H1 (cell line): ENCODE data around the gene CXCL12. TPM values are rescaled to one million over a fixed set of nuclear protein-coding genes. Genes with fewer than 3 reads are reported as not detected.
A peak's percentile ranks its signal among the peaks of the same experiment; 100 is the strongest.

ENCODE experiments used
- CTCF ChIA-PET: fragments of 300-600 bp; sonication (Branson Sonifier 250); formaldehyde crosslinking; loops from one replicate; lab custom pipeline; 2021; ENCODE audit not compliant: partially characterized antibody; lab: Charles Lee
- POLR2A ChIA-PET: fragments of 300-600 bp; sonication (Branson Sonifier 250); formaldehyde crosslinking; loops from one replicate; lab custom pipeline; 2021; ENCODE audit warnings: inconsistent platforms; ENCODE audit not compliant: partially characterized antibody; lab: Charles Lee
- DNase-seq, 2 experiments: peaks; one replicate each; pipeline versions ENCODE4 v3.0.0 to v3.0.0-alpha.2; 2010 to 2022; ENCODE audit warnings: low spot score in 2 of 2, low read depth in 1 of 2, mixed read lengths in 1 of 2
- FAIRE-seq: peaks from 2 replicates; lab custom pipeline; 2011; peaks lifted over from hg19 to GRCh38; lab: Jason Lieb, UNC
- H2AFZ ChIP-seq: 2 replicates; pipeline ENCODE4 v1.8.1; 2012; ENCODE audit warnings: low read length, inconsistent platforms
- H2AK5ac ChIP-seq: 2 replicates; pipeline ENCODE4 v1.6.1; 2013; ENCODE audit warnings: low read depth, low read length
- H2BK120ac ChIP-seq: replicated peaks from 2 replicates; pipeline ENCODE3; 2013; ENCODE audit warnings: low read depth, low read length, inconsistent platforms
- H2BK12ac ChIP-seq: 2 replicates; pipeline ENCODE4 v1.6.1; 2013; ENCODE audit warnings: low read depth, low read length
- H2BK15ac ChIP-seq: 2 replicates; pipeline ENCODE4 v1.6.1; 2013; ENCODE audit warnings: low read length
- H2BK20ac ChIP-seq: 2 replicates; pipeline ENCODE4 v1.6.1; 2013; ENCODE audit warnings: low read length
- H2BK5ac ChIP-seq: 2 replicates; pipeline ENCODE4 v1.6.1; 2013; ENCODE audit warnings: low read depth, low read length
- H3K14ac ChIP-seq: 2 replicates; pipeline ENCODE4 v1.6.1; 2013; ENCODE audit warnings: inconsistent platforms; ENCODE audit not compliant: insufficient read length
- H3K18ac ChIP-seq: 2 replicates; pipeline ENCODE4 v1.6.1; 2013; ENCODE audit warnings: low read length; ENCODE audit errors: extremely low read depth
- H3K23ac ChIP-seq: 2 replicates; pipeline ENCODE4 v1.6.1; 2013; ENCODE audit warnings: inconsistent platforms; ENCODE audit not compliant: insufficient read length
- H3K23me2 ChIP-seq: 2 replicates; pipeline ENCODE4 v1.6.1; 2013; ENCODE audit warnings: low read depth, low read length
- H3K27ac ChIP-seq: 2 replicates; pipeline ENCODE4 v1.6.1; 2011; ENCODE audit warnings: low read depth, low read length, inconsistent platforms
- H3K27me3 ChIP-seq, 4 experiments: replicated peaks in 1 of 4; 1 replicate in 1 of 4; 2 replicates in 3 of 4; pipeline versions ENCODE4 v1.6.1 to v1.8.1; 2011 to 2013; ENCODE audit warnings: low read length in 3 of 4, mild to moderate bottlenecking in 3 of 4, inconsistent platforms in 2 of 4, mixed read lengths in 2 of 4, moderate library complexity in 1 of 4; ENCODE audit not compliant: control insufficient read depth in 3 of 4, insufficient read depth in 3 of 4; ENCODE audit errors: extremely low read depth in 1 of 4
- H3K36me3 ChIP-seq, 4 experiments: 2 replicates each; pipeline versions ENCODE4 v1.6.1 to v1.8.1; 2011 to 2013; ENCODE audit warnings: mild to moderate bottlenecking in 4 of 4, low read length in 3 of 4, moderate library complexity in 2 of 4, control low read depth in 1 of 4, inconsistent platforms in 1 of 4; ENCODE audit not compliant: insufficient read depth in 4 of 4, control insufficient read depth in 2 of 4
- H3K4ac ChIP-seq: replicated peaks from 2 replicates; pipeline ENCODE3; 2013; ENCODE audit warnings: low read length, low read depth, mixed read lengths, inconsistent platforms; ENCODE audit not compliant: insufficient read length
- H3K4me1 ChIP-seq, 4 experiments: replicated peaks in 1 of 4; 1 replicate in 1 of 4; 2 replicates in 3 of 4; pipeline versions ENCODE4 v1.6.1 to v1.8.1; 2011 to 2013; ENCODE audit warnings: low read length in 3 of 4, inconsistent platforms in 2 of 4, mixed read lengths in 1 of 4; ENCODE audit not compliant: insufficient read depth in 4 of 4, control insufficient read depth in 3 of 4
- H3K4me2 ChIP-seq, 2 experiments: 2 replicates each; pipeline versions ENCODE4 v1.6.1 to v1.8.1; 2011 to 2013; ENCODE audit warnings: low read depth in 2 of 2, low read length in 2 of 2, control low read depth in 1 of 2, inconsistent platforms in 1 of 2, mild to moderate bottlenecking in 1 of 2; ENCODE audit not compliant: insufficient read depth in 1 of 2
- H3K4me3 ChIP-seq, 4 experiments: fragments of 200-600, 300-600 bp in 1 of 4; sonication (generic), shearing (Covaris generic), sonication (Bioruptor Twin) in 1 of 4; 2 replicates each; pipeline versions ENCODE4 v1.5.1 to v1.8.1; 2011 to 2016; ENCODE audit warnings: low read length in 4 of 4, low read depth in 3 of 4, control low read depth in 2 of 4, inconsistent platforms in 2 of 4, mild to moderate bottlenecking in 2 of 4, mixed read lengths in 1 of 4, moderate library complexity in 1 of 4; ENCODE audit not compliant: insufficient read depth in 2 of 4; ENCODE audit errors: extremely low read depth in 1 of 4
- H3K56ac ChIP-seq: replicated peaks from 2 replicates; pipeline ENCODE3; 2013; ENCODE audit warnings: low read depth, mild to moderate bottlenecking, mixed read lengths, low read length, inconsistent platforms; ENCODE audit not compliant: insufficient read length
- H3K79me1 ChIP-seq: 2 replicates; pipeline ENCODE4 v1.6.1; 2013; ENCODE audit warnings: low read depth, low read length, control low read depth
- H3K79me2 ChIP-seq, 2 experiments: 2 replicates each; pipeline versions ENCODE4 v1.6.1 to v1.8.1; 2012 to 2013; ENCODE audit warnings: low read length in 2 of 2, mild to moderate bottlenecking in 2 of 2, inconsistent platforms in 1 of 2; ENCODE audit not compliant: insufficient read depth in 2 of 2, control insufficient read depth in 1 of 2
- H3K9ac ChIP-seq, 4 experiments: replicated peaks in 1 of 4; 1 replicate in 1 of 4; 2 replicates in 3 of 4; pipeline versions ENCODE4 v1.6.1 to v1.8.1; 2011 to 2013; ENCODE audit warnings: low read depth in 3 of 4, low read length in 3 of 4, control low read depth in 2 of 4, mild to moderate bottlenecking in 2 of 4, moderate library complexity in 2 of 4, inconsistent platforms in 1 of 4; ENCODE audit errors: extremely low read depth in 1 of 4
- H3K9me3 ChIP-seq, 2 experiments: 2 replicates each; pipeline versions ENCODE4 v1.6.1 to v1.8.1; 2012 to 2013; ENCODE audit warnings: mild to moderate bottlenecking in 2 of 2, moderate library complexity in 2 of 2, control low read depth in 1 of 2, inconsistent platforms in 1 of 2, low read depth in 1 of 2, low read length in 1 of 2, mixed read lengths in 1 of 2; ENCODE audit not compliant: insufficient read depth in 2 of 2
- H4K20me1 ChIP-seq, 2 experiments: replicated peaks in 1 of 2; 2 replicates each; pipeline versions ENCODE3 to v1.8.1; 2011 to 2013; ENCODE audit warnings: inconsistent platforms in 2 of 2, low read length in 2 of 2, mild to moderate bottlenecking in 1 of 2; ENCODE audit not compliant: insufficient read depth in 2 of 2, control insufficient read depth in 1 of 2
- H4K5ac ChIP-seq: 2 replicates; pipeline ENCODE4 v1.6.1; 2013; ENCODE audit warnings: low read length, low read depth, mixed read lengths, inconsistent platforms; ENCODE audit not compliant: insufficient read length
- H4K8ac ChIP-seq: 2 replicates; pipeline ENCODE4 v1.8.0; 2013; ENCODE audit warnings: mild to moderate bottlenecking, moderate library complexity, low read length, inconsistent platforms; ENCODE audit not compliant: insufficient read depth; ENCODE audit errors: extremely low read depth
- H4K91ac ChIP-seq: replicated peaks from 2 replicates; pipeline ENCODE3; 2013; ENCODE audit warnings: low read length, mixed read lengths, inconsistent platforms; ENCODE audit not compliant: insufficient read length
- ASH2L ChIP-seq: fragments of 200-600, 300-600 bp; sonication (generic); IDR thresholded peaks from one replicate; pipeline ENCODE4 v1.7.1; 2017; ENCODE audit warnings: low read length
- BACH1 ChIP-seq: IDR thresholded peaks from 2 replicates; pipeline ENCODE4 v1.6.1; 2012; ENCODE audit warnings: low read length, improper control_type of control experiment
- CBX5 ChIP-seq: fragments of 300-800, 300-1000 bp; sonication (generic); IDR thresholded peaks from 2 replicates; pipeline ENCODE4 v1.7.1; 2016; ENCODE audit warnings: antibody characterized with exemption, low read length, low read depth
- CHD2 ChIP-seq: IDR thresholded peaks from 2 replicates; pipeline ENCODE4 v1.6.1; 2012; ENCODE audit warnings: low read length, improper control_type of control experiment
- CTBP2 ChIP-seq: IDR thresholded peaks from 2 replicates; pipeline ENCODE4 v1.7.0; 2011; ENCODE audit warnings: borderline replicate concordance, mild to moderate bottlenecking, moderate library complexity, mixed read lengths, low read length; ENCODE audit not compliant: insufficient read depth, insufficient read length
- MAFK ChIP-seq: IDR thresholded peaks from 2 replicates; pipeline ENCODE4 v1.6.1; 2012; ENCODE audit warnings: low read depth, mild to moderate bottlenecking, improper control_type of control experiment, low read length
- RAD21 ChIP-seq, 2 experiments: IDR thresholded peaks in 1 of 2; conservative IDR thresholded peaks in 1 of 2; 2 replicates each; pipeline ENCODE4 v1.6.1; 2011; ENCODE audit warnings: low read depth in 2 of 2, low read length in 2 of 2, improper control_type of control experiment in 1 of 2, inconsistent platforms in 1 of 2, mild to moderate bottlenecking in 1 of 2, moderate library complexity in 1 of 2
- SAP30 ChIP-seq: fragments of 300-600 bp; sonication (generic); IDR thresholded peaks from 2 replicates; pipeline ENCODE4 v1.7.1; 2012; ENCODE audit warnings: low read length, moderate library complexity, mild to moderate bottlenecking, inconsistent platforms; ENCODE audit not compliant: insufficient read depth, insufficient replicate concordance
- SIX5 ChIP-seq: IDR thresholded peaks from 2 replicates; pipeline ENCODE4 v1.6.1; 2011; ENCODE audit warnings: mild to moderate bottlenecking, low read depth, low read length
- TBP ChIP-seq: IDR thresholded peaks from 2 replicates; pipeline ENCODE4 v1.6.1; 2011; ENCODE audit warnings: low read depth, low read length, improper control_type of control experiment
- ZNF274 ChIP-seq: IDR thresholded peaks from 2 replicates; pipeline ENCODE4 v1.7.0; 2012; ENCODE audit warnings: low read length, borderline replicate concordance; ENCODE audit errors: extremely low read depth
- WGBS, 2 experiments: shearing (Covaris generic) in 1 of 2; methylation state at CpG; one replicate each; pipeline versions ENCODE4 v1.1.6 to v1.1.7; 2013 to 2015; ENCODE audit warnings: low lambda C conversion rate in 2 of 2, mixed read lengths in 2 of 2, inconsistent platforms in 1 of 2, low coverage in 1 of 2, missing lambda C conversion rate in 1 of 2; ENCODE audit not compliant: insufficient replicate concordance in 2 of 2, insufficient coverage in 1 of 2, insufficient read length in 1 of 2; ENCODE audit errors: extremely low coverage in 1 of 2, missing lambda C conversion rate in 1 of 2; 5-methylcytosine and 5-hydroxymethylcytosine counted together
- polyA plus RNA-seq, 7 experiments: library from polyadenylated mRNA; depleted of rRNA in 3 of 7; stranded (reverse) in 5 of 7; unstranded in 2 of 7; fragments of >200 nt in 5 of 7; fragments of 200-250 nt in 2 of 7; gene quantifications; 1 replicate in 5 of 7; 2 replicates in 1 of 7; 4 replicates in 1 of 7; pipeline versions ENCODE4 v1.2.1 to v1.2.3, GENCODE V29; 2011 to 2013; ENCODE audit warnings: missing spikeins in 2 of 7, mixed read lengths in 2 of 7
- total RNA-seq: library from RNA; stranded (reverse); fragmentation: NEBNext Ultra II Directional; extraction: Animal tissue kit (Norgen Biotek cat#: 25700); gene quantifications from 2 replicates; pipeline ENCODE4 v1.2.1, GENCODE V29; 2021
- TF ChIP-seq, protein P1 (sequence below): IDR thresholded peaks from 2 replicates; pipeline ENCODE4 v1.6.1; 2012; ENCODE audit warnings: inconsistent platforms

CXCL12 gene
- total and polyA plus RNA-seq, 2 of the 8 experiments (the other 6 are each of a cell fraction or from before 2014, with no cell fraction given) = 51.4 to 53.8 TPM

DNA sequence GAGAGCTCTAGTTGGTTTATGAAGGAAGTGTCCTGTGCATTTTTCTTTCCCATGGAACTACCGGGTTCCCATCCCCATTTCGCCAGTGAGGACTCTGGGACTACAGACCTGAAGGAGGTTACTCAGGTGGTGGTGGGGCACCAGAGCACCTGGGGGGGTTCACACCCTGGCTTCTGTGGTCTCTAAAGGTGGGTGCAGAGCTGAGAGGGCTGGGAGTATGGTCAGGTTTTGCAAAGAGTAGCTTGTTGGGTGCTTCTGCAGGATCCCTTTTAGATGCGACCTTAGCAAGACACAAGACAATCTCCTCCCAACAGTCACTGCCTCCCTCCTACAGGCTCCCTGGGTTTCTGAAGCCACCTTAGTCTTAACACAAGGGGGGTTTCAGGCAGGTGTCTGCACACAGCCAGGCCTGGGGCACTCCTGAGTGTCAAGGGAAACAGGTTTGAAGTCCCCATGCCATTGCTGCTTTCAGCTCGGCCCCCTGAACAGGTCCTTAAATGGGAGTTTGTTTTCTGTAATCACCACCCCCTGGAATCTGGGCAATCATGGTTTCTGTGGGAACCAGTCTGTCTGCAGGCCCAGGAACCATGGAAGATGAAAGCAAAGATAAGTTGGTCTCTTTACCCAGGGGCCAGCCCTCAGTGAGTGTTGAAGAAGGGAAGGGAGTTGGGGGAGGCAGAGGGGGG is 9.9 kb upstream of the CXCL12 start:
- Histone ChIP-seq H3K79me1 (no peaks in the 10 kb centered on the region), H2BK20ac (no peak overlapping the region), H3K56ac (no peak overlapping the region), H3K9me3 (no peaks in the 10 kb centered on the region), H3K36me3 (no peaks in the 10 kb centered on the region), H4K20me1 (peaks cover 0 to 4% of the 10 kb centered on the region in 2 experiments), H3K9ac (no peak overlapping the region), H3K27me3 (peaks cover 0 to 2% (median 0%) of the 10 kb centered on the region in 4 experiments; a peak in 1 of 7 replicates), H2AK5ac (no peak overlapping the region), H3K4ac (no peak overlapping the region), H4K5ac (no peak overlapping the region), H3K23me2 (peaks cover 5% of the 10 kb centered on the region; the same call in 1 of the 2 replicates), H2BK120ac (no peak overlapping the region), H2BK5ac (0 out of 2 replicates have a peak overlapping the region, but pooled peaks have one; percentile 24), H2BK12ac (no peak overlapping the region; the same call in 1 of the 2 replicates), H2AFZ (no peak overlapping the region), H4K91ac (peak overlapping the region; percentile 45), H3K14ac (no peak overlapping the region), H3K27ac (no peak overlapping the region), H2BK15ac (no peak overlapping the region), H3K4me3 (no peak overlapping the region), H3K23ac (no peak overlapping the region), H3K18ac (no peak overlapping the region), H3K4me1 (peaks cover 4 to 21% (median 18%) of the 10 kb centered on the region in 4 experiments; a peak in 6 of 7 replicates), H3K79me2 (no peaks in the 10 kb centered on the region), H3K4me2 (no peak overlapping the region), H4K8ac (no peak overlapping the region)
- ChIA-PET CTCF (interaction anchor here (2.2 to 4.3 kb wide), 2 partner anchors 8 to 112 kb away, joined by 8 to 32 read pairs; no protein-coding TSS in a partner anchor), POLR2A (interaction anchor here (1.6 kb wide), 1 partner anchor 24 kb away, joined by 4 read pairs; no protein-coding TSS in a partner anchor)
- 91% methylated on average over 4 of the region's 4 CpGs; no CpG with 5 or more reads in 1 of the 2 experiments for WGBS, 2 experiments
- DNase-seq = no peak
- FAIRE-seq = no peak
- TF ChIP-seq SAP30 (no peak), TBP (no peak), SIX5 (no peak), BACH1 (no peak), CHD2 (no peak), CBX5 (no peak), ASH2L (no peak), CTBP2 (no peak), ZNF274 (no peak), RAD21 (IDR thresholded peaks at IDR 0.05 in 1 of 2, conservative IDR thresholded peaks at IDR 0.05 in 1 of 2; ENCODE audit: low read depth in 2 of 2, low read length in 2 of 2) (no peak), MAFK (no peak)
- TF ChIP-seq, protein P1, sequence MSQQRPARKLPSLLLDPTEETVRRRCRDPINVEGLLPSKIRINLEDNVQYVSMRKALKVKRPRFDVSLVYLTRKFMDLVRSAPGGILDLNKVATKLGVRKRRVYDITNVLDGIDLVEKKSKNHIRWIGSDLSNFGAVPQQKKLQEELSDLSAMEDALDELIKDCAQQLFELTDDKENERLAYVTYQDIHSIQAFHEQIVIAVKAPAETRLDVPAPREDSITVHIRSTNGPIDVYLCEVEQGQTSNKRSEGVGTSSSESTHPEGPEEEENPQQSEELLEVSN = no peak
